H9 (cell line): Measurements from ENCODE around the gene TM2D1. TPM values are rescaled to one million over a fixed set of nuclear protein-coding genes. Genes with fewer than 3 reads are reported as not detected.

Experiments
- DNase-seq: peaks from one replicate; pipeline ENCODE4 v3.0.0-alpha.2; 2017
- H2AFZ ChIP-seq: one replicate; pipeline ENCODE4 v1.6.1; 2013; ENCODE audit warnings: mild to moderate bottlenecking, low read length, control low read depth, moderate library complexity
- H2AK5ac ChIP-seq: 2 replicates; pipeline ENCODE4 v1.6.1; 2013; ENCODE audit warnings: low read length, control low read depth, mixed read lengths; ENCODE audit not compliant: insufficient read length
- H2BK120ac ChIP-seq: one replicate; pipeline ENCODE4 v1.6.1; 2013; ENCODE audit warnings: low read depth, mild to moderate bottlenecking, low read length, control low read depth, inconsistent platforms; ENCODE audit not compliant: poor library complexity, severe bottlenecking
- H2BK12ac ChIP-seq: 2 replicates; pipeline ENCODE4 v1.6.1; 2013; ENCODE audit warnings: low read length, control low read depth, mixed read lengths, low read depth; ENCODE audit not compliant: insufficient read length
- H2BK15ac ChIP-seq: 2 replicates; pipeline ENCODE4 v1.6.1; 2013; ENCODE audit warnings: low read depth, low read length, control low read depth
- H2BK20ac ChIP-seq: one replicate; pipeline ENCODE4 v1.6.1; 2013; ENCODE audit warnings: low read depth, mild to moderate bottlenecking, low read length, control low read depth, inconsistent platforms; ENCODE audit not compliant: poor library complexity, severe bottlenecking
- H2BK5ac ChIP-seq: 2 replicates; pipeline ENCODE4 v1.6.1; 2013; ENCODE audit warnings: low read length, control low read depth, mixed read lengths; ENCODE audit not compliant: insufficient read length
- H3K14ac ChIP-seq: 2 replicates; pipeline ENCODE4 v1.6.1; 2013; ENCODE audit warnings: low read length, control low read depth; ENCODE audit not compliant: insufficient read depth
- H3K18ac ChIP-seq: 2 replicates; pipeline ENCODE4 v1.6.1; 2013; ENCODE audit warnings: low read depth, mild to moderate bottlenecking, mixed read lengths, low read length, control low read depth; ENCODE audit not compliant: insufficient read length
- H3K23ac ChIP-seq: 2 replicates; pipeline ENCODE4 v1.6.1; 2013; ENCODE audit warnings: low read length, control low read depth, mixed read lengths, low read depth; ENCODE audit not compliant: insufficient read length
- H3K23me2 ChIP-seq: 2 replicates; pipeline ENCODE4 v1.6.1; 2013; ENCODE audit warnings: low read depth, mild to moderate bottlenecking, mixed read lengths, low read length, control low read depth; ENCODE audit not compliant: insufficient read length, poor library complexity, severe bottlenecking
- H3K27ac ChIP-seq: 2 replicates; pipeline ENCODE4 v1.5.1; 2013; ENCODE audit warnings: low read length, control low read depth, mixed read lengths, low read depth; ENCODE audit not compliant: insufficient read length
- H3K27me3 ChIP-seq: 2 replicates; pipeline ENCODE4 v1.6.1; 2013; ENCODE audit warnings: low read length, control low read depth, inconsistent platforms; ENCODE audit not compliant: insufficient read depth
- H3K4ac ChIP-seq: 2 replicates; pipeline ENCODE4 v1.6.1; 2013; ENCODE audit warnings: low read depth, mild to moderate bottlenecking, control low read depth, inconsistent platforms, low read length, moderate library complexity
- H3K4me1 ChIP-seq: 2 replicates; pipeline ENCODE4 v1.6.1; 2013; ENCODE audit warnings: low read length, control low read depth, inconsistent platforms; ENCODE audit not compliant: insufficient read depth
- H3K4me2 ChIP-seq: 2 replicates; pipeline ENCODE4 v1.6.1; 2013; ENCODE audit warnings: low read length, control low read depth, mixed read lengths; ENCODE audit not compliant: insufficient read length, insufficient read depth
- H3K56ac ChIP-seq: 2 replicates; pipeline ENCODE4 v1.6.1; 2013; ENCODE audit warnings: low read depth, mild to moderate bottlenecking, mixed read lengths, low read length, control low read depth; ENCODE audit not compliant: insufficient read length
- H3K79me1 ChIP-seq: 2 replicates; pipeline ENCODE4 v1.6.1; 2013; ENCODE audit warnings: low read depth, mild to moderate bottlenecking, moderate library complexity, low read length, control low read depth, inconsistent platforms; ENCODE audit not compliant: insufficient read depth, poor library complexity, severe bottlenecking
- H3K79me2 ChIP-seq: 2 replicates; pipeline ENCODE4 v1.6.1; 2013; ENCODE audit warnings: low read length, control low read depth, inconsistent platforms; ENCODE audit not compliant: insufficient read depth
- H3K9ac ChIP-seq: 2 replicates; pipeline ENCODE4 v1.6.1; 2013; ENCODE audit warnings: low read length, control low read depth, mixed read lengths; ENCODE audit not compliant: insufficient read length; ENCODE audit errors: extremely low read depth
- H3K9me3 ChIP-seq: one replicate; pipeline ENCODE4 v1.6.1; 2013; ENCODE audit warnings: low read depth, low read length, inconsistent platforms; ENCODE audit not compliant: control insufficient read depth
- H3T11ph ChIP-seq: one replicate; pipeline ENCODE4 v1.6.1; 2013; ENCODE audit warnings: mild to moderate bottlenecking, low read length, control low read depth, inconsistent platforms
- H4K20me1 ChIP-seq: one replicate; pipeline ENCODE4 v1.6.1; 2013; ENCODE audit not compliant: control insufficient read depth, insufficient read length, insufficient read depth
- H4K5ac ChIP-seq: 2 replicates; pipeline ENCODE4 v1.6.1; 2013; ENCODE audit warnings: low read depth, mild to moderate bottlenecking, mixed read lengths, low read length, control low read depth; ENCODE audit not compliant: insufficient read length
- H4K8ac ChIP-seq: replicated peaks from 2 replicates; pipeline ENCODE4 v1.6.1; 2013; ENCODE audit warnings: low read length, control low read depth, mixed read lengths, low read depth; ENCODE audit not compliant: insufficient read length
- H4K91ac ChIP-seq: 2 replicates; pipeline ENCODE4 v1.6.1; 2013; ENCODE audit warnings: low read depth, mild to moderate bottlenecking, moderate library complexity, mixed read lengths, low read length, control low read depth; ENCODE audit not compliant: insufficient read length
- H3K27ac Mint-ChIP-seq, 3 experiments: 2 replicates in 2 of 3; 3 replicates in 1 of 3; pipeline ENCODE4 v1.8.0; 2020 to 2021; ENCODE audit warnings: mixed read lengths in 3 of 3, mild to moderate bottlenecking in 1 of 3, moderate library complexity in 1 of 3
- H3K27me3 Mint-ChIP-seq: 2 replicates; pipeline ENCODE4 v1.8.0; 2021; ENCODE audit warnings: low read depth, mild to moderate bottlenecking, moderate library complexity, mixed read lengths
- H3K36me3 Mint-ChIP-seq, 3 experiments: 2 replicates in 2 of 3; 3 replicates in 1 of 3; pipeline ENCODE4 v1.8.0; 2020 to 2021; ENCODE audit warnings: low read depth in 3 of 3, mixed read lengths in 3 of 3; ENCODE audit not compliant: insufficient read depth in 1 of 3
- H3K4me1 Mint-ChIP-seq, 2 experiments: 2 replicates each; pipeline ENCODE4 v1.8.0; 2020; ENCODE audit warnings: mixed read lengths in 2 of 2
- H3K4me3 Mint-ChIP-seq, 2 experiments: 2 replicates in 1 of 2; 3 replicates in 1 of 2; pipeline ENCODE4 v1.8.0; 2020 to 2021; ENCODE audit warnings: mild to moderate bottlenecking in 2 of 2, mixed read lengths in 2 of 2, moderate library complexity in 1 of 2
- H3K9me3 Mint-ChIP-seq, 2 experiments: 2 replicates in 1 of 2; 3 replicates in 1 of 2; pipeline ENCODE4 v1.8.0; 2020; ENCODE audit warnings: mild to moderate bottlenecking in 2 of 2, mixed read lengths in 2 of 2, moderate library complexity in 1 of 2
- CTCF ChIP-seq: fragments of 200-600 bp; sonication (generic); conservative IDR thresholded peaks from 3 replicates; pipeline ENCODE4 v1.8.0; 2021; ENCODE audit warnings: antibody characterized with exemption, mild to moderate bottlenecking
- WGBS: extraction: QIAGEN DNeasy Blood & Tissue Kit; methylation state at CpG from one replicate; pipeline ENCODE4 v1.1.7; 2013; ENCODE audit warnings: missing lambda C conversion rate, low lambda C conversion rate, mixed read lengths; ENCODE audit not compliant: insufficient read length; ENCODE audit errors: extremely low coverage; 5-methylcytosine and 5-hydroxymethylcytosine counted together
- total RNA-seq: library from RNA; stranded (reverse); gene quantifications from 2 replicates; pipeline ENCODE4 v1.2.1, GENCODE V29; 2021

The TM2D1 gene
- total RNA-seq, 1 experiment from 2014 or later, result 20.3 TPM

GRCh38 chr1:61699911-61700851 is 24.8 kb downstream of the TM2D1 start:
- no peak overlapping the region for H3K4me3 Mint-ChIP-seq
- no peak overlapping the region for H4K5ac ChIP-seq
- H3K27me3 Mint-ChIP-seq, result no peaks in the 10 kb centered on the region
- H2BK5ac ChIP-seq, result no peak overlapping the region
- H3K27ac Mint-ChIP-seq, result no peak overlapping the region
- H3K4ac ChIP-seq, result no peak overlapping the region
- H3K9me3 Mint-ChIP-seq, result no peaks in the 10 kb centered on the region
- no peak overlapping the region for H3K14ac ChIP-seq
- H3K4me2 ChIP-seq, result no peak overlapping the region
- no peaks in the 10 kb centered on the region for H3K4me1 Mint-ChIP-seq
- H3T11ph ChIP-seq, result no peak overlapping the region
- H3K4me1 ChIP-seq, result no peaks in the 10 kb centered on the region
- no CpG with 5 or more reads among the region's 3 CpGs for WGBS
- peaks cover 14 to 57% (median 41%) of the 10 kb centered on the region in 3 experiments; a peak in 6 of 7 replicates for H3K36me3 Mint-ChIP-seq
- no peak overlapping the region for H2BK20ac ChIP-seq
- no peak for TF ChIP-seq CTCF
- H2BK120ac ChIP-seq, result no peak overlapping the region
- H3K56ac ChIP-seq, result no peak overlapping the region
- H4K91ac ChIP-seq, result no peak overlapping the region
- H4K20me1 ChIP-seq, result no peaks in the 10 kb centered on the region
- no peak overlapping the region for H2BK15ac ChIP-seq
- no peak overlapping the region for H3K18ac ChIP-seq
- no peak overlapping the region for H2AFZ ChIP-seq
- no peak overlapping the region for H3K9ac ChIP-seq
- H4K8ac ChIP-seq, result no peak overlapping the region
- H3K23me2 ChIP-seq, result no peaks in the 10 kb centered on the region
- no peaks in the 10 kb centered on the region for H3K79me1 ChIP-seq
- no peaks in the 10 kb centered on the region for H3K9me3 ChIP-seq
- H3K27me3 ChIP-seq, result no peaks in the 10 kb centered on the region
- no peak overlapping the region for H2AK5ac ChIP-seq
- no peak overlapping the region for H3K23ac ChIP-seq
- no peak for DNase-seq
- H3K79me2 ChIP-seq, result no peaks in the 10 kb centered on the region
- no peak overlapping the region for H3K27ac ChIP-seq
- H2BK12ac ChIP-seq, result no peak overlapping the region
